ENCODE data around the gene SGCD. TPM values are rescaled to one million over a fixed set of nuclear protein-coding genes. Genes with fewer than 3 reads are reported as not detected.

Gene SGCD
- total and polyA plus RNA-seq, 10 donors: 0.26 to 5.3 (median 1.3) TPM

- Histone ChIP-seq H3K27me3 (replicated peaks in 1 of 7) (no peaks in the 10 kb centered on the region), H3K27ac (no peak overlapping the region), H3K4me1 (no peaks in the 10 kb centered on the region), H3K9me3 (peaks cover 0 to 22% (median 14%) of the 10 kb centered on the region in 8 donors), H3K36me3 (no peaks in the 10 kb centered on the region), H3K4me3 (no peak overlapping the region)
- DNase-seq: no peak
- no peak for TF ChIP-seq POLR2AphosphoS5 (IDR thresholded peaks at IDR 0.05)
- TF ChIP-seq POLR2A (IDR thresholded peaks at IDR 0.05): no peak
- TF ChIP-seq CTCF (IDR thresholded peaks at IDR 0.05 in 8 of 11, conservative IDR thresholded peaks at IDR 0.05 in 3 of 11): no peak
- intact Hi-C loops (cut with DNase I; ENCODE audit: low total_unique reads): no loop called here
These were observed 155.9 kb downstream of the SGCD start for GRCh38 chr5:156482818-156483217.

- Histone ChIP-seq H3K4me3 (no peak overlapping the region), H3K4me1 (no peaks in the 10 kb centered on the region), H3K27me3 (replicated peaks in 1 of 7) (no peaks in the 10 kb centered on the region), H3K27ac (no peak overlapping the region), H3K9me3 (peaks cover 0 to 51% (median 32%) of the 10 kb centered on the region in 8 donors), H3K36me3 (no peaks in the 10 kb centered on the region)
- 65 to 87% (median 79%) methylated on average over 1 to 2 of the region's 2 CpGs for WGBS, 5 donors
- intact Hi-C loops (cut with DNase I; ENCODE audit: low total_unique reads): no loop called here
- no peak for DNase-seq
- TF ChIP-seq POLR2A (IDR thresholded peaks at IDR 0.05) (no peak), POLR2AphosphoS5 (IDR thresholded peaks at IDR 0.05) (no peak), CTCF (IDR thresholded peaks at IDR 0.05 in 8 of 11, conservative IDR thresholded peaks at IDR 0.05 in 3 of 11) (no peak)
These were observed 159.7 kb downstream of the SGCD start for GRCh38 chr5:156486394-156487238.

DNA sequence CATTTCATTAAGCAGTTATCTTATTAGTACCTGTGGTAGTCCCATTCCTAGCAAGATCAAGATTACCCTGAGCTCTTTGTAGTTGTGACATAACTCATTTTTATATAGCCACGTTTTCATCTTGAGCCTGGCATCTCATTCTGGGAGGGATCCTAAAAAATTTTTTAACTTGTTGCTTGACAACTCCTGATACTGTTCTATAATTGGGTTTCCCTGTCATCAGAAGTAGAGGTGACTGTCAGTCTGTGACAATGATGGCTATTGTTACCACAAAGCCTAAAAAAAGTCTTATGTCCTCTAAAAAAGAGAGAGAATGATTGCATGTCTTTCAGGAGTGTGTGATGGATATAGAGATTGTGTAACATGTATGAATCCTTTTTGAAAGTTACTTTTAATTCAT, 164.8 kb downstream of the SGCD start:
- no peaks in the 10 kb centered on the region for H3K4me1 ChIP-seq

More for the DNA sequence above, 164.8 kb downstream of the SGCD start:
- Histone ChIP-seq H3K9me3 (peaks cover 0 to 39% (median 25%) of the 10 kb centered on the region in 8 donors), H3K27ac (no peak overlapping the region), H3K4me3 (no peak overlapping the region), H3K36me3 (no peaks in the 10 kb centered on the region), H3K27me3 (replicated peaks in 1 of 7) (no peaks in the 10 kb centered on the region)
- no peak for TF ChIP-seq POLR2A (IDR thresholded peaks at IDR 0.05)
- no peak for TF ChIP-seq POLR2AphosphoS5 (IDR thresholded peaks at IDR 0.05)
- TF ChIP-seq CTCF (IDR thresholded peaks at IDR 0.05 in 8 of 11, conservative IDR thresholded peaks at IDR 0.05 in 3 of 11): no peak
- intact Hi-C loops (cut with DNase I; ENCODE audit: low total_unique reads): no loop called here
- no peak for DNase-seq
- WGBS, 5 donors: 18 to 42% (median 25%) methylated on average over 1 of the region's 1 CpG

Data from spleen (tissue), 11 donors.